Measurements from ENCODE around the gene MVB12B.

DNA sequence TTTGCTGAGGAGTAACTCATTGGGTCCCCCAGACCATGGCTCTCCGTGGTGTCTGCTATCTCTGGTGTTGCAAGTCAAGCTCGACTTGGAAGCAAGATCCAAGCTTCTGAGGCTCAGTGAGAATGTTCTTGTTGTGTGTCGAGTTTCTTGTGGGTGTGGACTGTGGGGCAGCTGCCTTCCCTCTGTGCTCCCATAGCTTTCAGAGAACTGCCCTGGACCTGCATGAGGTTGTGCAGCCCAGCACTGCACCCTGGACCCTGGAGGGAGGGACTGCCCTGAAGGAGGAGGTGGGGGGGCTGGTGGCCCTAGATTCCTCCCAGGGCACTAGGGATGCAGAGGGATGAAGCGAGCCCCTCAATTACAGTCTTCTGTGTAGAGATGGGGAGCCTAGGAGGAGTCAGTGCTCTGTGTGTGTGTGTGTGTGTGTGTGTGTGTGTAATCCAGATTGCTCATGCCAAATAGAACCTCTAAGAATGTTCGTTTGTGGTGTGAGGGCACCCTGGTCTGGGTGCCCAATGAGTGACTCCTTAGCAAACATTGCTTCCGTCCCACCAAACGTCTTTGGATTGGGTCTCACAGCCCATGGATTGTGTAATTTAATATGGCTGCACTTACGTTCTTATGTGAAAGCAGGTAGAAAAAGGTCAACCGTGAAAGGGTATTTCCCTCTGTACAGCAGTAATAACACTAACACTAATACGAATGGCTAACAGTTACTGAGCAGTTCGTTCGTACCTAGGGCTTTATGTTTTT, 143.8 kb downstream of the MVB12B start:
- TF ChIP-seq ONECUT2 (CRISPR knock-in tag; IDR thresholded peaks at IDR 0.05) (no peak), ZNF768 (CRISPR knock-in tag; IDR thresholded peaks at IDR 0.05) (no peak), ZNF407 (CRISPR knock-in tag; IDR thresholded peaks at IDR 0.05; ENCODE audit: not compliant biosample characterization) (no peak), ZNF253 (CRISPR knock-in tag; IDR thresholded peaks at IDR 0.05; ENCODE audit: borderline replicate concordance) (no peak), TBP (CRISPR knock-in tag; IDR thresholded peaks at IDR 0.05) (no peak), MXI1 (IDR thresholded peaks at IDR 0.05; ENCODE audit: borderline replicate concordance, low read depth, low read length) (no peak), ZNF10 (CRISPR knock-in tag; IDR thresholded peaks at IDR 0.05; ENCODE audit: borderline replicate concordance, low read depth) (no peak), TBL1XR1 (IDR thresholded peaks at IDR 0.05; ENCODE audit: borderline replicate concordance, low read length, partially characterized antibody) (no peak), FOXA3 (CRISPR knock-in tag; IDR thresholded peaks at IDR 0.05) (no peak)
- TF ChIP-seq, protein P1, sequence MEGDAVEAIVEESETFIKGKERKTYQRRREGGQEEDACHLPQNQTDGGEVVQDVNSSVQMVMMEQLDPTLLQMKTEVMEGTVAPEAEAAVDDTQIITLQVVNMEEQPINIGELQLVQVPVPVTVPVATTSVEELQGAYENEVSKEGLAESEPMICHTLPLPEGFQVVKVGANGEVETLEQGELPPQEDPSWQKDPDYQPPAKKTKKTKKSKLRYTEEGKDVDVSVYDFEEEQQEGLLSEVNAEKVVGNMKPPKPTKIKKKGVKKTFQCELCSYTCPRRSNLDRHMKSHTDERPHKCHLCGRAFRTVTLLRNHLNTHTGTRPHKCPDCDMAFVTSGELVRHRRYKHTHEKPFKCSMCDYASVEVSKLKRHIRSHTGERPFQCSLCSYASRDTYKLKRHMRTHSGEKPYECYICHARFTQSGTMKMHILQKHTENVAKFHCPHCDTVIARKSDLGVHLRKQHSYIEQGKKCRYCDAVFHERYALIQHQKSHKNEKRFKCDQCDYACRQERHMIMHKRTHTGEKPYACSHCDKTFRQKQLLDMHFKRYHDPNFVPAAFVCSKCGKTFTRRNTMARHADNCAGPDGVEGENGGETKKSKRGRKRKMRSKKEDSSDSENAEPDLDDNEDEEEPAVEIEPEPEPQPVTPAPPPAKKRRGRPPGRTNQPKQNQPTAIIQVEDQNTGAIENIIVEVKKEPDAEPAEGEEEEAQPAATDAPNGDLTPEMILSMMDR (CRISPR knock-in tag; IDR thresholded peaks at IDR 0.05): no peak
- TF ChIP-seq, protein P2, sequence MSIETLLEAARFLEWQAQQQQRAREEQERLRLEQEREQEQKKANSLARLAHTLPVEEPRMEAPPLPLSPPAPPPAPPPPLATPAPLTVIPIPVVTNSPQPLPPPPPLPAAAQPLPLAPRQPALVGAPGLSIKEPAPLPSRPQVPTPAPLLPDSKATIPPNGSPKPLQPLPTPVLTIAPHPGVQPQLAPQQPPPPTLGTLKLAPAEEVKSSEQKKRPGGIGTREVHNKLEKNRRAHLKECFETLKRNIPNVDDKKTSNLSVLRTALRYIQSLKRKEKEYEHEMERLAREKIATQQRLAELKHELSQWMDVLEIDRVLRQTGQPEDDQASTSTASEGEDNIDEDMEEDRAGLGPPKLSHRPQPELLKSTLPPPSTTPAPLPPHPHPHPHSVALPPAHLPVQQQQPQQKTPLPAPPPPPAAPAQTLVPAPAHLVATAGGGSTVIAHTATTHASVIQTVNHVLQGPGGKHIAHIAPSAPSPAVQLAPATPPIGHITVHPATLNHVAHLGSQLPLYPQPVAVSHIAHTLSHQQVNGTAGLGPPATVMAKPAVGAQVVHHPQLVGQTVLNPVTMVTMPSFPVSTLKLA (IDR thresholded peaks at IDR 0.05): no peak
- TF ChIP-seq, protein P3, sequence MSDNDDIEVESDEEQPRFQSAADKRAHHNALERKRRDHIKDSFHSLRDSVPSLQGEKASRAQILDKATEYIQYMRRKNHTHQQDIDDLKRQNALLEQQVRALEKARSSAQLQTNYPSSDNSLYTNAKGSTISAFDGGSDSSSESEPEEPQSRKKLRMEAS (IDR thresholded peaks at IDR 0.05): no peak
